ENCODE measurements around the gene MDGA2. TPM values are rescaled to one million over a fixed set of nuclear protein-coding genes. Genes with fewer than 3 reads are reported as not detected.

MDGA2 gene
- polyA plus RNA-seq, 1 experiment, result not detected

GRCh38 chr14:47269756-47270492, 405.5 kb downstream of the MDGA2 start:
- POLR2A ChIA-PET, result no interaction called here
- H3K27me3 ChIP-seq (ENCODE audit: control insufficient read depth, insufficient read depth, low read length), result no peaks in the 10 kb centered on the region
- no peak for DNase-seq (ENCODE audit: low read depth, low spot score)
- CTCF ChIA-PET, result no interaction called here
- no peaks in the 10 kb centered on the region for H3K9me3 ChIP-seq (ENCODE audit: control insufficient read depth, insufficient read depth, low read length)
- no peak overlapping the region for H3K27ac ChIP-seq (ENCODE audit: low read depth, low read length)
- TF ChIP-seq CTCF (IDR thresholded peaks at IDR 0.05; ENCODE audit: low read depth, low read length), result no peak
- no peak overlapping the region for H3K4me3 ChIP-seq (ENCODE audit: low read depth, low read length)

- no peaks in the 10 kb centered on the region for H3K9me3 ChIP-seq (ENCODE audit: control insufficient read depth, insufficient read depth, low read length)
- no peaks in the 10 kb centered on the region for H3K27me3 ChIP-seq (ENCODE audit: control insufficient read depth, insufficient read depth, low read length)
- ChIA-PET POLR2A (no interaction called here), CTCF (no interaction called here)
- no peak for DNase-seq (ENCODE audit: low read depth, low spot score)
- H3K4me3 ChIP-seq (ENCODE audit: low read depth, low read length), result no peak overlapping the region
- H3K27ac ChIP-seq (ENCODE audit: low read depth, low read length), result no peak overlapping the region
- no peak for TF ChIP-seq CTCF (IDR thresholded peaks at IDR 0.05; ENCODE audit: low read depth, low read length)
Observed at GRCh38 chr14:47264842-47265241, 410.6 kb downstream of the MDGA2 start.

- H3K4me3 ChIP-seq (ENCODE audit: low read depth, low read length), result no peak overlapping the region
- ChIA-PET POLR2A (no interaction called here), CTCF (no interaction called here)
Observed at GRCh38 chr14:47262801-47263200, 412.6 kb downstream of the MDGA2 start.

GRCh38 chr14:47261350-47261749, 414.1 kb downstream of the MDGA2 start:
- H3K9me3 ChIP-seq (ENCODE audit: control insufficient read depth, insufficient read depth, low read length), result peaks cover 5% of the 10 kb centered on the region
- H3K27me3 ChIP-seq (ENCODE audit: control insufficient read depth, insufficient read depth, low read length), result no peaks in the 10 kb centered on the region
- H3K27ac ChIP-seq (ENCODE audit: low read depth, low read length), result no peak overlapping the region
- ChIA-PET POLR2A (no interaction called here), CTCF (no interaction called here)
- H3K4me3 ChIP-seq (ENCODE audit: low read depth, low read length), result no peak overlapping the region
- no peak for TF ChIP-seq CTCF (IDR thresholded peaks at IDR 0.05; ENCODE audit: low read depth, low read length)
- DNase-seq (ENCODE audit: low read depth, low spot score), result no peak

More at GRCh38 chr14:47262801-47263200, 412.6 kb downstream of the MDGA2 start:
- H3K9me3 ChIP-seq (ENCODE audit: control insufficient read depth, insufficient read depth, low read length), result peaks cover 5% of the 10 kb centered on the region
- no peak for TF ChIP-seq CTCF (IDR thresholded peaks at IDR 0.05; ENCODE audit: low read depth, low read length)
- H3K27me3 ChIP-seq (ENCODE audit: control insufficient read depth, insufficient read depth, low read length), result no peaks in the 10 kb centered on the region
- no peak overlapping the region for H3K27ac ChIP-seq (ENCODE audit: low read depth, low read length)
- DNase-seq (ENCODE audit: low read depth, low spot score), result no peak

GRCh38 chr14:47259796-47260195, 415.6 kb downstream of the MDGA2 start:
- DNase-seq (ENCODE audit: low read depth, low spot score), result no peak
- ChIA-PET POLR2A (no interaction called here), CTCF (no interaction called here)
- no peak overlapping the region for H3K4me3 ChIP-seq (ENCODE audit: low read depth, low read length)
- peaks cover 5% of the 10 kb centered on the region for H3K9me3 ChIP-seq (ENCODE audit: control insufficient read depth, insufficient read depth, low read length)
- H3K27ac ChIP-seq (ENCODE audit: low read depth, low read length), result no peak overlapping the region
- no peaks in the 10 kb centered on the region for H3K27me3 ChIP-seq (ENCODE audit: control insufficient read depth, insufficient read depth, low read length)
- no peak for TF ChIP-seq CTCF (IDR thresholded peaks at IDR 0.05; ENCODE audit: low read depth, low read length)

Measured in AG04450 (cell line).